ENCODE measurements around the gene LCN10. TPM values are rescaled to one million over a fixed set of nuclear protein-coding genes. Genes with fewer than 3 reads are reported as not detected.
"Not testable (repeated sequence)": the region's sequence is repeated elsewhere in the genome, so short reads cannot be mapped to it uniquely, and the experiment has no call there.

The LCN10 gene
- total RNA-seq, 1 donor from 2014 or later, result 8.3 TPM

DNA sequence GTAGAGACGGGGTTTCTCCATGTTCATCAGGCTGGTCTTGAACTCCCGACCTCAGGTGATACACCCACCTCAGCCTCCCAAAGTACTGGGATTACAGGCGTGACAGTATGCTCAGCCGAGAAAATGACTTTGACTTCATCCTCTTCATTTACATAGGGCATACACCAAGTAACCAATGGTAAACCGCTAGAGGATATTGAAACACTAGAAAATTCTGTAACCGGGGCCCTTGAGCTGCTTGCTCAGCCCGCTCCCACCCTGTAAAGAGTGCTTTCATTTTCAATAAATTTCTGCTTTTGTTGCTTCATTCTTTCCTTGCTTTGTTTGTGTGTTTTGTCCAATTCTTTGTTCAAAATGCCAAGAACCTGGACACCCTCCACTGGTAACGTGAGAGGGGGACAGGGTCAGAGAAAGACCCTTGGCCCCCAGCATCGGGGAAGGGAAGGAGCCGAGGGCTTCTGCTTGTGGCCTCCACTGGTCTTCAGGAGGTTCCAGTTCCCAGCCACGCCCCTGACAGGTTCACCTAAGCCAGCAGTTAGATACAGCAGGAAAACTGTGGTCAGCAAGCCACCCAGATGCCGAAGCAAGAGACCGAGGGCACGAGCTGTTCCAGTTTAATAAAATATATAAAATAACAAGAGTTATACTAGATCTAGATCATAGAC is 23.1 kb upstream of the LCN10 start:
- DNase-seq (ENCODE audit: extremely low spot score in 2 of 2); H3K4me1 ChIP-seq; H3K4me3 ChIP-seq; H3K27ac ChIP-seq; H3K36me3 ChIP-seq; H3K9me3 ChIP-seq; H3K27me3 ChIP-seq; intact Hi-C loops (cut with DNase I): not testable (repeated sequence)

DNA sequence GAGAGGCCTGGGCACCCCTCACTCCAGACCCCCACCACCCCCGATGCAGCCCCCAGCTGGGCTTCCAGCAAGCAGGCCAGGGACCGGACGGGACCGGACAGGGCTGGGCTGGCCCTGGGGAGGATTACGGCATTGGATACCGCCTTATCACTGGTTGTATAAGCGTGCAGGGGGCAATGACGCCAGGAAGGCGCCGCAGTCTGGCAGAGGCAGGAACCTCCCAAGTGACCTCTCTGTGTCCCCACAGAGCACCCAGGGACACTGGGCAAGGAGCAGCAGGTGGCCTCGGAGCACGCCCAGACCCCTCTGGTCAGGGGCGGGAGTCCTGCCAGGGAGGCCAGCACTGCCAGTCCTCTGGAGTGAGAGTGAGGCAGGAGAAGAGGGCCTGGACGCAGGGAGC is 22.3 kb upstream of the LCN10 start:
- TF ChIP-seq POLR2AphosphoS5 (IDR thresholded peaks at IDR 0.05; ENCODE audit: insufficient read depth in 1 of 2, low read depth in 1 of 2) (no peak), POLR2A (IDR thresholded peaks at IDR 0.05) (no peak)
- TF ChIP-seq, protein P1, sequence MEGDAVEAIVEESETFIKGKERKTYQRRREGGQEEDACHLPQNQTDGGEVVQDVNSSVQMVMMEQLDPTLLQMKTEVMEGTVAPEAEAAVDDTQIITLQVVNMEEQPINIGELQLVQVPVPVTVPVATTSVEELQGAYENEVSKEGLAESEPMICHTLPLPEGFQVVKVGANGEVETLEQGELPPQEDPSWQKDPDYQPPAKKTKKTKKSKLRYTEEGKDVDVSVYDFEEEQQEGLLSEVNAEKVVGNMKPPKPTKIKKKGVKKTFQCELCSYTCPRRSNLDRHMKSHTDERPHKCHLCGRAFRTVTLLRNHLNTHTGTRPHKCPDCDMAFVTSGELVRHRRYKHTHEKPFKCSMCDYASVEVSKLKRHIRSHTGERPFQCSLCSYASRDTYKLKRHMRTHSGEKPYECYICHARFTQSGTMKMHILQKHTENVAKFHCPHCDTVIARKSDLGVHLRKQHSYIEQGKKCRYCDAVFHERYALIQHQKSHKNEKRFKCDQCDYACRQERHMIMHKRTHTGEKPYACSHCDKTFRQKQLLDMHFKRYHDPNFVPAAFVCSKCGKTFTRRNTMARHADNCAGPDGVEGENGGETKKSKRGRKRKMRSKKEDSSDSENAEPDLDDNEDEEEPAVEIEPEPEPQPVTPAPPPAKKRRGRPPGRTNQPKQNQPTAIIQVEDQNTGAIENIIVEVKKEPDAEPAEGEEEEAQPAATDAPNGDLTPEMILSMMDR (IDR thresholded peaks at IDR 0.05), result no peak
- H3K27ac ChIP-seq, result no peak overlapping the region
- no peak overlapping the region for H3K4me3 ChIP-seq
- H3K36me3 ChIP-seq, result no peaks in the 10 kb centered on the region
- no peaks in the 10 kb centered on the region for H3K9me3 ChIP-seq
- intact Hi-C loops (cut with DNase I), result no loop called here
- no peak for DNase-seq (ENCODE audit: extremely low spot score in 2 of 2)
- no peaks in the 10 kb centered on the region for H3K27me3 ChIP-seq
- H3K4me1 ChIP-seq, result peaks cover 5% of the 10 kb centered on the region

DNA sequence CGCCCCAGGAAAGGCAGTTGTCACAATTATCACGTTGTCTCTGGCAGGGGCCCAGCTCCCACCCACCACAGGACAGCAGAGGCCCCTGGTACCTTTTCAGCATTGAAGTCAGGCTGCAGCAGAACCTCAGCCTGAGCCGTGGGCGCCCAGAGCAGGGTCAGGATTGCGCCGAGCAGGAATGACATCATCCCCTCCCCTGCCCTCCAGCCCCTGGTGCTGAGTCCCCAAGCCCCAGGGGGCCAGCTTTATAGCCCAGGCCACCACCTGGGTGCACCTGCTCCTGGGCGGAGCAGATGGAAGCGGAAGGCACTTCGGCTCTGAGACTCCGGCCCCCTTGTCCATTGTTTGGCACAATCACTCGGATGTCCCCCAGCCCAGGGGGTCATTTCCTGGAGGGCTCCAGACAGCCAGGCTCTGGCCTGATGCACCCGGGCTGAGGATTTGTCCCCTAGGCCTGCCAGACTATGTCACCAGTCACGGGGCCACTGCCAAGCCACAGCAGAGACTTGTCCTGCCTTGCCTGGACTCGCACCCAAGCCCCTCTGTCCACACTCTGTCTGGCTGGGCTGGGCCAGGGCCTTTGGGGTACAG is 21.7 kb upstream of the LCN10 start, which contains the start of gene LCN15:
LCN15 (minus strand) TSS at position 218 of the 591 bp plus-strand sequence; CDS start at position 188, 30 bp downstream.
- no peaks in the 10 kb centered on the region for H3K36me3 ChIP-seq
- no peaks in the 10 kb centered on the region for H3K27me3 ChIP-seq
- peaks cover 5% of the 10 kb centered on the region for H3K4me1 ChIP-seq
- H3K27ac ChIP-seq, result no peak within 1 kb of the TSS
- intact Hi-C loops (cut with DNase I), result no loop called here
- no peaks in the 10 kb centered on the region for H3K9me3 ChIP-seq
- TF ChIP-seq POLR2A (IDR thresholded peaks at IDR 0.05) (no peak), POLR2AphosphoS5 (IDR thresholded peaks at IDR 0.05; ENCODE audit: insufficient read depth in 1 of 2, low read depth in 1 of 2) (no peak)
- TF ChIP-seq, protein P1 (IDR thresholded peaks at IDR 0.05), result no peak
- no peak within 1 kb of the TSS for H3K4me3 ChIP-seq
- no peak for DNase-seq (ENCODE audit: extremely low spot score in 2 of 2)

DNA sequence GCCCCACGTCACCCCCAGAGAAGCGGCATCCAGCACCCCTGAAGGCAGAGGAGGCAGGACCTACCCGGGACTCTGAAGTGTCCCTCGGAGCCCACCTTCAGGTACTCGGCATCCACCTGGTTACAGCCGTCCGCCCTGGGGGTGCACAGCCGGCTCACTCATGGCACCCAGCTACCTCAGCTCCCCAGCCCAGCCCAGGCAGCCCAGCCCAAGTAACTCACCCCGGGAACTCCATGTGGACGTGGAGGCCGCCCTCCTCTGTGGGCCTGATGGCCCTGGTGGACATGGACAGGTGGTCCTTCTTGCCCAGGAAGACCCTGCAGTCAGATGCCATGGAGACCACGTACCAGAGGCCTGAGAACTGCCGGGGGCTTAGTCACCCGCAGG is 20.9 kb upstream of the LCN10 start:
- Histone ChIP-seq H3K4me1 (peaks cover 5% of the 10 kb centered on the region), H3K27ac (no peak overlapping the region), H3K9me3 (no peaks in the 10 kb centered on the region), H3K27me3 (no peaks in the 10 kb centered on the region), H3K4me3 (no peak overlapping the region), H3K36me3 (no peaks in the 10 kb centered on the region)
- intact Hi-C loops (cut with DNase I), result no loop called here
- TF ChIP-seq POLR2AphosphoS5 (IDR thresholded peaks at IDR 0.05; ENCODE audit: insufficient read depth in 1 of 2, low read depth in 1 of 2), result no peak
- TF ChIP-seq POLR2A (IDR thresholded peaks at IDR 0.05), result no peak
- DNase-seq (ENCODE audit: extremely low spot score in 2 of 2), result no peak

DNA sequence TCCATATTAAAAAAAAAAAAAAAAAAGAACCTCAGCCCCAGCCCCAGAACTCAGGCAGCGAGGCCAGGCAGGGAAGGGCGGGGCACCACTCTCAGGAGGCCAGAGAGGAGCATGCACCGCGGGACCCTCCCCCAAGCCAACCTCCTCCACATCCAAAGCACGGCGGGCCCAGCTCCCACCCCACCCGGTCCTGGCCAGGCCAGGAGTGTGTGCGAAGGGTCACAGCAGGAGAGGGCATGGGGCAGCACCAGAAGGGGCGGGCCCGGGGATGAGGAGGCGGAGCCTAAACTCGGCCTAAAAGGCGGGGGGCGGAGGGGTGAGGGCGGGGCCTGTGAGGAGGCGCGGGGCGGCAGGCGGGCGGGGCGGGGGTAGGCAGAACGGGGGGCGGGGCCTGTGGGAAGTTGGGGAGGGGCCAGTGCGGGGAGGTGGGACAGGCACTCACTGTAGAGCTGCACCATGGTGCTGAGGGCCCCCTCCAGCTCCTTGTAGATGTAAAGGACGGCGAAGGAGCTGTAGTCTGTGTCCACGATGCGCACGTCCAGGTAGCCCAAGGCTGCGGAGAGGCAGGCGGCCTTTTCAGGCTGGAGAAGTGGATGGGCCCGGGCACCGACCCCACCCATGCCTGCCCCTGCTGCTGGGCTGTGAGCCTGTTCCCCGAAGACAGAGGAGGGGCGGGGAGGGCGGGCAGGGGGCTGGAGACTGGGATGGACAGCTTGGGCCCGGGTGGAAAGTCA is 20.3 kb upstream of the LCN10 start:
- no peaks in the 10 kb centered on the region for H3K9me3 ChIP-seq
- no peaks in the 10 kb centered on the region for H3K27me3 ChIP-seq
- DNase-seq (ENCODE audit: extremely low spot score in 2 of 2), result no peak
- intact Hi-C loops (cut with DNase I), result no loop called here
- no peaks in the 10 kb centered on the region for H3K36me3 ChIP-seq
- peaks cover 5% of the 10 kb centered on the region for H3K4me1 ChIP-seq
- H3K27ac ChIP-seq, result no peak overlapping the region
- TF ChIP-seq POLR2A (IDR thresholded peaks at IDR 0.05) (no peak), POLR2AphosphoS5 (IDR thresholded peaks at IDR 0.05; ENCODE audit: insufficient read depth in 1 of 2, low read depth in 1 of 2) (no peak)
- TF ChIP-seq, protein P1 (IDR thresholded peaks at IDR 0.05), result no peak
- H3K4me3 ChIP-seq, result no peak overlapping the region

All from vagina (tissue), 2 donors.